GM12864 (cell line): ENCODE data around the gene NIT1.

ENCODE experiments used
- DNase-seq: peaks from one replicate; pipeline ENCODE4 v3.0.0-alpha.2; 2011; ENCODE audit warnings: low read depth
- H3K4me3 ChIP-seq: 2 replicates; pipeline ENCODE4 v1.5.1; 2011; ENCODE audit warnings: mild to moderate bottlenecking, low read depth, low read length, control low read depth
- CTCF ChIP-seq: IDR thresholded peaks from 2 replicates; pipeline ENCODE4 v1.5.1; 2011; ENCODE audit warnings: low read depth, mild to moderate bottlenecking, moderate library complexity, low read length, control low read depth, inconsistent platforms; ENCODE audit errors: missing control alignments

NIT1 gene

GRCh38 chr1:161080441-161081405, 37.2 kb upstream of the NIT1 start:
- no peak overlapping the region for H3K4me3 ChIP-seq
- no peak for TF ChIP-seq CTCF
- no peak for DNase-seq

- no peak overlapping the region for H3K4me3 ChIP-seq
- TF ChIP-seq CTCF: no peak
- DNase-seq: no peak
Observed at GRCh38 chr1:161081519-161081918, 36.4 kb upstream of the NIT1 start.

GRCh38 chr1:161082483-161082882, 35.4 kb upstream of the NIT1 start:
- no peak for TF ChIP-seq CTCF
- H3K4me3 ChIP-seq: no peak overlapping the region
- DNase-seq: no peak

- DNase-seq: no peak
Observed at GRCh38 chr1:161082996-161083747, 34.7 kb upstream of the NIT1 start.

GRCh38 chr1:161083748-161084596, 33.9 kb upstream of the NIT1 start:
- no peak for TF ChIP-seq CTCF
- H3K4me3 ChIP-seq: no peak overlapping the region
- no peak for DNase-seq

More at GRCh38 chr1:161082996-161083747, 34.7 kb upstream of the NIT1 start:
- no peak overlapping the region for H3K4me3 ChIP-seq
- no peak for TF ChIP-seq CTCF

GRCh38 chr1:161084597-161084988, 33.3 kb upstream of the NIT1 start:
- H3K4me3 ChIP-seq: no peak overlapping the region
- no peak for TF ChIP-seq CTCF
- DNase-seq: no peak
